Measurements from ENCODE around the gene APOC1. TPM values are rescaled to one million over a fixed set of nuclear protein-coding genes. Genes with fewer than 3 reads are reported as not detected.
"Not testable (repeated sequence)": the region's sequence is repeated elsewhere in the genome, so short reads cannot be mapped to it uniquely, and the experiment has no call there.

The APOC1 gene
- total RNA-seq, 1 donor from 2014 or later = 1.2 TPM

DNA sequence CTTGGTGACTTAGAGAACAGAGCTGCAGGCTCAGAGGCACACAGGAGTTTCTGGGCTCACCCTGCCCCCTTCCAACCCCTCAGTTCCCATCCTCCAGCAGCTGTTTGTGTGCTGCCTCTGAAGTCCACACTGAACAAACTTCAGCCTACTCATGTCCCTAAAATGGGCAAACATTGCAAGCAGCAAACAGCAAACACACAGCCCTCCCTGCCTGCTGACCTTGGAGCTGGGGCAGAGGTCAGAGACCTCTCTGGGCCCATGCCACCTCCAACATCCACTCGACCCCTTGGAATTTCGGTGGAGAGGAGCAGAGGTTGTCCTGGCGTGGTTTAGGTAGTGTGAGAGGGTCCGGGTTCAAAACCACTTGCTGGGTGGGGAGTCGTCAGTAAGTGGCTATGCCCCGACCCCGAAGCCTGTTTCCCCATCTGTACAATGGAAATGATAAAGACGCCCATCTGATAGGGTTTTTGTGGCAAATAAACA lies 9.9 kb downstream of the APOC1 start:
- TF ChIP-seq, protein P1, sequence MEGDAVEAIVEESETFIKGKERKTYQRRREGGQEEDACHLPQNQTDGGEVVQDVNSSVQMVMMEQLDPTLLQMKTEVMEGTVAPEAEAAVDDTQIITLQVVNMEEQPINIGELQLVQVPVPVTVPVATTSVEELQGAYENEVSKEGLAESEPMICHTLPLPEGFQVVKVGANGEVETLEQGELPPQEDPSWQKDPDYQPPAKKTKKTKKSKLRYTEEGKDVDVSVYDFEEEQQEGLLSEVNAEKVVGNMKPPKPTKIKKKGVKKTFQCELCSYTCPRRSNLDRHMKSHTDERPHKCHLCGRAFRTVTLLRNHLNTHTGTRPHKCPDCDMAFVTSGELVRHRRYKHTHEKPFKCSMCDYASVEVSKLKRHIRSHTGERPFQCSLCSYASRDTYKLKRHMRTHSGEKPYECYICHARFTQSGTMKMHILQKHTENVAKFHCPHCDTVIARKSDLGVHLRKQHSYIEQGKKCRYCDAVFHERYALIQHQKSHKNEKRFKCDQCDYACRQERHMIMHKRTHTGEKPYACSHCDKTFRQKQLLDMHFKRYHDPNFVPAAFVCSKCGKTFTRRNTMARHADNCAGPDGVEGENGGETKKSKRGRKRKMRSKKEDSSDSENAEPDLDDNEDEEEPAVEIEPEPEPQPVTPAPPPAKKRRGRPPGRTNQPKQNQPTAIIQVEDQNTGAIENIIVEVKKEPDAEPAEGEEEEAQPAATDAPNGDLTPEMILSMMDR (IDR thresholded peaks at IDR 0.05) = no peak
- Mint-ChIP-seq H3K4me3 (no peak overlapping the region), H3K4me1 (peaks cover 8% of the 10 kb centered on the region), H3K27ac (no peak overlapping the region), H3K9me3 (no peaks in the 10 kb centered on the region), H3K36me3 (ENCODE audit: low read depth) (no peaks in the 10 kb centered on the region), H3K27me3 (peaks cover 20% of the 10 kb centered on the region)
- POLR2A ChIA-PET = interaction anchor here (0.6 kb wide), 1 partner anchor 388 kb away, joined by 3 read pairs; no protein-coding TSS in a partner anchor
- intact Hi-C loops (cut with micrococcal nuclease) = no loop called here
- CTCF ChIA-PET = no interaction called here
- ATAC-seq (ENCODE audit: low read depth) = no peak
- DNase-seq = no peak

DNA sequence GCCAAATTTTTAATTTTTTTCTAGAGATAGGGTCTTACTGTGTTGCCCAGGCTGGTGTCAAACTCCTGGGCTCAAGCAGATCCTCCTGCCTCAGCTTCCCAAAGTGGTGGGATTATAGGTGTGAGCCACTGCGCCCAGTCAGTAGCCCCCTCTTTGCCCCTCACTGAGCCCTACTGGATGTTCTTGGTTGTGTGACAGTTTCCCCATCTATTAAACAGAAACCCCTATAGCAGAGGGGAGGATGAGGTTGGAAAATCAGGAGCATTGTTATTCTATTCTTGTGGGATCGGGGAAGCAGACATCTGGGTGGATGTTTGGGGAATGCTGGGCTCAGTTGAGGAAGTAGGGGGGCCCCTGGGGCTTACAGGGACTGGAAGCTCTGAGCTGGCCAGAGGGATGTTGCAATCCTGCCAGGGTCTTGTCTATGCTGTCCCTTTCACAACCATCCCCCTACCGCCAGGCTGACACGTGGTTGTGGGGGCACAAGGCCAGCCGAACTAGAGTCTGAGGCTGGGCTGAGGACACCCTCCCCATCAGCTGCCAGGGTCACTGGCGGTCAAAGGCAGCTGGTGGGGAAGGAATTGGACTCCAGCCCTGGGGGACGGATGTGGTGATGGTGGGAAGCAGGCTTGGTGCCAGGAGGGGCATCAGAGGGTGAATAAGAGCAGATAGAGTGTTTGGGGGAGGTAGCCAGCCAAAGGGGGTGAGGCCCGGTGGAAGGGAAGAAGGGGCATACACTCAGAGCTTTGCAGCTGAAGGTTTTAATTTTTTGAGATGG lies 10.9 kb downstream of the APOC1 start:
- ATAC-seq (ENCODE audit: low read depth) (no peak), DNase-seq (no peak)
- ChIA-PET POLR2A (no interaction called here), CTCF (no interaction called here)
- no peak overlapping the region for H3K27ac Mint-ChIP-seq
- intact Hi-C loops (cut with micrococcal nuclease) = no loop called here
- no peaks in the 10 kb centered on the region for H3K9me3 Mint-ChIP-seq
- H3K4me3 Mint-ChIP-seq = no peak overlapping the region
- TF ChIP-seq, protein P1 (IDR thresholded peaks at IDR 0.05) = no peak
- H3K4me1 Mint-ChIP-seq = peaks cover 8% of the 10 kb centered on the region
- H3K36me3 Mint-ChIP-seq (ENCODE audit: low read depth) = no peaks in the 10 kb centered on the region
- peaks cover 20% of the 10 kb centered on the region for H3K27me3 Mint-ChIP-seq

DNA sequence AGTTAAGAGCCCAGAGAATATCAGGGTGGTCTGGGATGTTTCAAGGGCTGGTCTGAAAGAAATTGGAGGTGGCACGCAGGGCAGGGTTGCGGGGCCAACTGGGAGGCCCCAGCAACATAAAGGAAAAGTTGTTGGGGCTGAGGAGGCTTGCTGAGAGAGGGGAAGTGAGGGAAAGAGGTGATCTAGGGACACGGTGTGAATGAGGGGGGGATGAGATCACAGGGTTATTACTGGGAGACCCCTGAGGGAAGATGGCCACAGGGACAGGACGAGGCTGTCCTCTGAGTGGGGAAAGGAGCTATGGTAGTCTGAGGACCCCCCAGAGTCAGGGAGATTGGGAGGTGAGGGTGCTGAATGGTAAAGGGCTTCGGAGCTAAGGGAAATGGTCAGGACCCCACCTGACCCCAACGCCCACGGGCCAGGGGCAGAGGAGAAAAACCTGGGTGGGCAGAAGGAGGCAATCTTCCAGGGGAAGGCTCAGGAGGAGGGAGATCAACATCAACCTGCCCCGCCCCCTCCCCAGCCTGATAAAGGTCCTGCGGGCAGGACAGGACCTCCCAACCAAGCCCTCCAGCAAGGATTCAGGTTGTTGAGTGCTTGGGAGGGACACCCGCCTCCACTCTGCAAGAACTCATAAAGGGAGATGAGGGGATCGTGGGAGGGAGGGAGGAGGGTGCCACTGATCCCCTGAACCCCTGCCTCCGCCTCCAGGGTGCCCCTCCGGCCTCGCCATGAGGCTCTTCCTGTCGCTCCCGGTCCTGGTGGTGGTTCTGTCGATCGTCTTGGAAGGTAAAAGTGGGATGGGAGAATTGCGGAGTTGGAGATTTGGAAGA lies 12.1 kb downstream of the APOC1 start:
- CTCF ChIA-PET; H3K4me1 Mint-ChIP-seq; POLR2A ChIA-PET; H3K9me3 Mint-ChIP-seq; intact Hi-C loops (cut with micrococcal nuclease); H3K36me3 Mint-ChIP-seq (ENCODE audit: low read depth); H3K27ac Mint-ChIP-seq; DNase-seq: not testable (repeated sequence)
- Mint-ChIP-seq H3K4me3 (peak overlapping the region; percentile 62), H3K27me3 (peaks cover 22% of the 10 kb centered on the region)
- peak; percentile 22 for ATAC-seq (ENCODE audit: low read depth)

DNA sequence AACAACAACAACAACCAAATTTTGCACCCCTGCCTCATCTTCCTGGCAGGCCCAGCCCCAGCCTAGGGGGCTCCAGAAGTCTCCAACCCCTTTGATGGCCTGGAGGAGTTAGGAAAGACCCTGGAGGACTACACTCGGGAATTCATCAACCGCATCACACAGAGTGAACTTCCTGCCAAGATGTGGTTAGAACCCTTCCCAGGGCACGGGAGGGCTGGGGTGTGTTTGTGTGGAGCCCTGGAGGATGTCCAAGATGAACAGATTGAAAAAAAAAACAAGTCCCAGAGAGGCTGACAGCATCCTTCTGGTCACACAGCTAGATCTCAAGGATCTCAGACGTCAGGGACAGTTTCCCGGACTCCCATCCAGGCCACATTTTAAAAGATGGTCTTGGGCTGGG lies 13.3 kb downstream of the APOC1 start:
- ChIA-PET POLR2A (no interaction called here), CTCF (no interaction called here)
- H3K4me1 Mint-ChIP-seq = peaks cover 8% of the 10 kb centered on the region
- ATAC-seq (ENCODE audit: low read depth) (no peak), DNase-seq (no peak)
- peaks cover 23% of the 10 kb centered on the region for H3K27me3 Mint-ChIP-seq
- H3K36me3 Mint-ChIP-seq (ENCODE audit: low read depth) = no peaks in the 10 kb centered on the region
- H3K27ac Mint-ChIP-seq = no peak overlapping the region
- intact Hi-C loops (cut with micrococcal nuclease) = no loop called here
- no peaks in the 10 kb centered on the region for H3K9me3 Mint-ChIP-seq
- no peak overlapping the region for H3K4me3 Mint-ChIP-seq
- TF ChIP-seq, protein P1 (IDR thresholded peaks at IDR 0.05) = no peak

DNA sequence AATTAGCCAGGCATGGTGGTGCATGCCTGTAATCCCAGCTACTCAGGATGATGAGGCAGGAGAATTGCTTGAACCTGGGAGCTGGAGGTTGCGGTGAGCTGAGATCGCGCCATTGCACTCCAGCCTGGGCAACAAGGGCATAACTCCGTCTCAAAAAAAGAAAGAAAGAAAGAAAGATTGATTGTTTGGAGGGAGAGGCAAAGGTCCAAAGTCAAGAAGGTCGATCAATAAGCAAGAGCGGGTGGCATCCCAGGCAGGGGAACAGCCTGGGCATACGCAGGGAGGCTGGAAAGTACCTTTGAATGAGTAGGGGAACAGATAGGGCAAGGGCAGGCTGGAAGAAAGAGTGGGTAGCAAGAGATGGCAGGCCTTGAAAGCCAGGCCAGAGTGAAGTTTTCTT lies 15.7 kb downstream of the APOC1 start:
- Mint-ChIP-seq H3K36me3 (ENCODE audit: low read depth) (no peaks in the 10 kb centered on the region), H3K27me3 (peaks cover 19% of the 10 kb centered on the region), H3K9me3 (no peaks in the 10 kb centered on the region), H3K4me3 (no peak overlapping the region), H3K4me1 (peaks cover 8% of the 10 kb centered on the region), H3K27ac (no peak overlapping the region)
- CTCF ChIA-PET = no interaction called here
- no peak for ATAC-seq (ENCODE audit: low read depth)
- intact Hi-C loops (cut with micrococcal nuclease) = no loop called here
- POLR2A ChIA-PET = no interaction called here
- DNase-seq = no peak
- TF ChIP-seq, protein P1 (IDR thresholded peaks at IDR 0.05) = no peak
